ENCODE data around the gene LUZP4.
"Not testable (repeated sequence)": the region's sequence is repeated elsewhere in the genome, so short reads cannot be mapped to it uniquely, and the experiment has no call there.

Gene LUZP4

DNA sequence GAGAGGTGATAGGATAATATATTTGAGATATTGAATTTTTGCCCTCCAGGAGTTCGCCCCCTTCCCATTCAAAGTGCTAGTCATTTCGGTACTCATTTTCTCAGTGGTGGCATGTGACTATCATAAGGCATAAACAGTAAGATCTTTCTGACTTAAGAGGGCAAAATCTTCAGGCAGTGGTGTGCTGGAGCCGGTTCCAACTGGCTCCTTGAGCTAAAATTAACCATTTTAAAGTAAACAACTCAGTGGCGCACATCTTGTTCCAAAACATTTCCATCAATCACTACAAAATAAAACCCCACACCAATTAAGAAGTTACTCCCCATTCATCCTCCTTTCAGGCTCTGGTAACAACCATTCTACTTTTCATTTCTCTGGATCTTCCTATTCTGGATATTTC, 43.3 kb downstream of the LUZP4 start:
- 67% methylated on average over 3 to 4 of the region's 4 CpGs for WGBS, 2 experiments
- Histone ChIP-seq H3K27me3 (ENCODE audit: control insufficient read depth, insufficient read depth, low read length, poor library complexity, severe bottlenecking) (no peaks in the 10 kb centered on the region), H3K4me1 (ENCODE audit: control insufficient read depth, insufficient read depth, low read length) (no peaks in the 10 kb centered on the region), H3K27ac (ENCODE audit: insufficient read depth, low read depth, low read length, poor library complexity, severe bottlenecking) (no peak overlapping the region), H3K4me3 (ENCODE audit: insufficient read depth, low read depth, low read length) (no peak overlapping the region), H3K9me3 (ENCODE audit: control insufficient read depth, low read length) (no peaks in the 10 kb centered on the region), H3K36me3 (ENCODE audit: control insufficient read depth, insufficient read depth, low read length) (no peaks in the 10 kb centered on the region)

DNA sequence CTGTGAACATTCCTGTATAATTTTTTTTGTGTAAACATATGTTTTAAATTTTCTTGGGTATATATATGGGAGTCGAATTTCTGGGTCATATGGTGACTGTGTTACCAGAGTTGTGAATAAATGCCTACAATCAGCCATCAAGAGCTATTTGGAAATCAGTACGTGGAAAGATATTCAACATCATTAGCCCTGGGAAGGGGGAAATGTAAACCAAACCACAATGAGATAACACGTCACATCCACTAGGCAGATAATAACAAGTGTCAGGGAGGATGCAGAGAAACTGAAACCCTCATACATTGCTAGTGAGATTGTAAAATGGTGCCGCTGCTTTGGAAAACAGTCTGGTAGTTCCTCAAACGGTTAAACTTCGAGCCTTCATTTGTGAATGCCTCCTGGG, 43.9 kb downstream of the LUZP4 start:
- Histone ChIP-seq H3K4me1 (ENCODE audit: control insufficient read depth, insufficient read depth, low read length) (no peaks in the 10 kb centered on the region), H3K4me3 (ENCODE audit: insufficient read depth, low read depth, low read length) (no peak overlapping the region), H3K9me3 (ENCODE audit: control insufficient read depth, low read length) (no peaks in the 10 kb centered on the region), H3K36me3 (ENCODE audit: control insufficient read depth, insufficient read depth, low read length) (no peaks in the 10 kb centered on the region), H3K27me3 (ENCODE audit: control insufficient read depth, insufficient read depth, low read length, poor library complexity, severe bottlenecking) (no peaks in the 10 kb centered on the region), H3K27ac (ENCODE audit: insufficient read depth, low read depth, low read length, poor library complexity, severe bottlenecking) (no peak overlapping the region)
- WGBS, 2 experiments: 80 to 84% methylated on average over 1 to 6 of the region's 6 CpGs

DNA sequence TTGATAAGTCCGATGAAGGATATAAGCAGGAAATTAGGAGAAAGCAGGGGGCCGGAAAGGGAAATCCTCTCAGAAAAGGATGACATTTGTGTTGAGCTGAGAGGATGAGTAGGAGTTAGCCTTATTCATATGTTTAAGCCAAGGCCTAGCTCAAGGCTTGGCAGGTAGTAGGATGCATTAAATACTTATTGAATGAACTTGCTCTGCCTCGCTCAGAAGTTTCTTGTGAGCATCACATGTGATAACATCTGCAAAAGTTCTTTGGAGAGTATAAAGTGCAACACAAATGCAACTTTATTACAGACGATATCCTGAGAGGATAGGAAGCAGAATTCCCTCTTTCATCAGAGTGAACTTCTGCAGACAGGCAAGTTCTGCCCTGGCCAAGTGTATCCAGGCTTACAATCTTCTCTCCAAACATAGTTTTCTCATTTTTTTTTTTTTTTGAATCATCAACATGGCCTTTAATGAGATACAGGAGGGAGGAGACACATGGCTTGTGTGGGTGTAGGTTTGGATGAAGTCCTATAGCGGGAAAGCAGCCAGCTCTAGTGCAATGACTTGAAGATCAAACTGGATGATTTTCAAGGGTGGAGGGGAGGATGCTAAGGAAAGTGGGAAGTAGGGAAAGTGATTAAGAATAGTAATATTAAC, 48.1 kb downstream of the LUZP4 start:
- Histone ChIP-seq H3K4me3 (ENCODE audit: insufficient read depth, low read depth, low read length) (no peak overlapping the region), H3K4me1 (ENCODE audit: control insufficient read depth, insufficient read depth, low read length) (no peaks in the 10 kb centered on the region), H3K27ac (ENCODE audit: insufficient read depth, low read depth, low read length, poor library complexity, severe bottlenecking) (no peak overlapping the region), H3K9me3 (ENCODE audit: control insufficient read depth, low read length) (no peaks in the 10 kb centered on the region), H3K36me3 (ENCODE audit: control insufficient read depth, insufficient read depth, low read length) (no peaks in the 10 kb centered on the region), H3K27me3 (ENCODE audit: control insufficient read depth, insufficient read depth, low read length, poor library complexity, severe bottlenecking) (no peaks in the 10 kb centered on the region)
- 91 to 93% methylated on average over 5 of the region's 5 CpGs for WGBS, 2 experiments

DNA sequence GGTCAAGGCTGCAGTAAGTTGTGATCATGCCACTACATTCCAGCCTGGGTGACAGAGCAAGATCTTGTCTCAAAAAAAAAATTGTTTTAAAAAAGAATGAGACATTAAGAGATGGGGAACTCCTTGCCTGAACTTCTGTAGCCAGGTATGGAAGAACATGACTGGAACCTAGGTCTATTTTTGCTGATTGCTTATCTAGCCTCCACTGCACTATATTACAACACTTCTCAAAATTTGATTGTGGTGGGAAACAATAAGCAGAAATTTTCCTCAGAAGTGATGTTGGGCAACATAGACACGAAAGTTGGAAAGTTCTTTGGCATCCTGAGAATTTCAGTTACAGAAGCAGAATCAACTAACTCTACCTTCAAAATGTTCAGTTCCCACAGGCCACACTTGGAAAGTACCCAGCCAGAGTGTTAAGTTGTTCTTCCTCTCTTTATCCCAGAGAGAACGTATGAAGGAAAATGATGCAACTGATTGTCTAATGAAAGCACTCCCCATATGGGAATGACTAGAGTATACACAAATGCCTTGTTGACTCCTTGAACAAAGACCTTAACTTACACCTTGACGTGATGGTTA, 50.0 kb downstream of the LUZP4 start:
- WGBS, 2 experiments: 93 to 94% methylated on average over 3 of the region's 3 CpGs
- no peaks in the 10 kb centered on the region for H3K4me1 ChIP-seq (ENCODE audit: control insufficient read depth, insufficient read depth, low read length)
- no peaks in the 10 kb centered on the region for H3K27me3 ChIP-seq (ENCODE audit: control insufficient read depth, insufficient read depth, low read length, poor library complexity, severe bottlenecking)
- H3K4me3 ChIP-seq (ENCODE audit: insufficient read depth, low read depth, low read length): no peak overlapping the region
- H3K36me3 ChIP-seq (ENCODE audit: control insufficient read depth, insufficient read depth, low read length): no peaks in the 10 kb centered on the region
- H3K9me3 ChIP-seq (ENCODE audit: control insufficient read depth, low read length): no peaks in the 10 kb centered on the region
- no peak overlapping the region for H3K27ac ChIP-seq (ENCODE audit: insufficient read depth, low read depth, low read length, poor library complexity, severe bottlenecking)

DNA sequence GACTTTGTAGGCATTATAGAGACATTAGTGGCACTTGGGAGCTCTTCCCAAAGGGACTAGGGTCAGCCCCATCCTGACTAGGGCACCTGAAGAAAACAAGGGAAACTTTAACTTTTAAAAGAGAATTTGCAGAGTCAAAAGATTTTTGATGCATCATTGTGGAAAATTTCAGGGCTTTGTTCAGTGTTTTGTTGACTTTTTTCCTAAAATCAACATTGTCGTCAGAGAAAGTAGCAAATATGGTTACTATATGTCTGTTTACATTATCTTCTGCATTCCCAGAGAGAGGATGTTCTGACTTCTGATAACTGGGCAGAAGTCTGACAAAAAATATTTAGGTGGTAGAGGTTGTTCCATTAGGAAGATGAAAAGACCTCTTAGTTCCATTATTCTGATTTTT, 51.9 kb downstream of the LUZP4 start:
- Histone ChIP-seq H3K27me3 (ENCODE audit: control insufficient read depth, insufficient read depth, low read length, poor library complexity, severe bottlenecking) (no peaks in the 10 kb centered on the region), H3K36me3 (ENCODE audit: control insufficient read depth, insufficient read depth, low read length) (no peaks in the 10 kb centered on the region), H3K27ac (ENCODE audit: insufficient read depth, low read depth, low read length, poor library complexity, severe bottlenecking) (no peak overlapping the region), H3K9me3 (ENCODE audit: control insufficient read depth, low read length) (no peaks in the 10 kb centered on the region), H3K4me3 (ENCODE audit: insufficient read depth, low read depth, low read length) (no peak overlapping the region), H3K4me1 (ENCODE audit: control insufficient read depth, insufficient read depth, low read length) (peaks cover 6% of the 10 kb centered on the region)
- 100% methylated on average over 1 of the region's 1 CpG; no CpG with 5 or more reads in 1 of the 2 experiments for WGBS, 2 experiments

DNA sequence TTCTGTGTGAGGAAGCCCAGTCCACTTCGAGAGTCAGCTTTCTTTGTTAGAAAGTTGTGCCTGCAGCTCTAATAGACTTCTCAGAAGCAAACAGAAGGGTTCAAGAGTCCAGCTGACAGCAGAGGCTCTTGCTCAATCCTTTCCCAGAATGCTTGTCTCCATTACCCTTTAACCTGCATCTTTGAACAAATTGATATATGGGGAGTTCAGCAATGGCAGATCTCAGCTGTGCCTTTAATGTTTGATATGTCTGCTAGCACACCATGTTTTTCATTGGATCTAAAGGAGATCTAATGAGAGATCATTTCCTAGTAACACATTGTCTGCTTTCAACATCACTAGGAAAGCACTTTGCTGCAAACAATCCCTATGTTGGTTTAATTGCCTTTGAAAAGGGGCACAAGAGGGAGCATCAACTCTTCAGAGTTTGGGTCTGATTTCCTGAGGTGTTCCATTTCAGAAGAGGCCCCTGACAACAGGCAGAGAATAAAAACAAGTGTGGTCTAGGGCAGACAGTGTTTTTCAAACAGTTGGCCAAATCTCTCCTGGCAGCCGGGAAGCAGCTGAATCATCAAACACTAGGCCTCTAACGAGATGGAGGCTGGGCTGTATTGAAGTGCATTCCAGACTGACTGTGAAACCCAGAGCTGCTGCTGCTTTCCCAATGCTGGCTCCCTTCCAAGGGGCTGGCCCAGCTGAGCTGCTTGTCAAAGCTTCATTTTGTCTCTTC, 55.5 kb downstream of the LUZP4 start:
- Histone ChIP-seq H3K4me1 (ENCODE audit: control insufficient read depth, insufficient read depth, low read length) (peaks cover 6% of the 10 kb centered on the region), H3K27me3 (ENCODE audit: control insufficient read depth, insufficient read depth, low read length, poor library complexity, severe bottlenecking) (no peaks in the 10 kb centered on the region), H3K4me3 (ENCODE audit: insufficient read depth, low read depth, low read length) (no peak overlapping the region), H3K36me3 (ENCODE audit: control insufficient read depth, insufficient read depth, low read length) (no peaks in the 10 kb centered on the region), H3K27ac (ENCODE audit: insufficient read depth, low read depth, low read length, poor library complexity, severe bottlenecking) (peak overlapping the region; percentile 55), H3K9me3 (ENCODE audit: control insufficient read depth, low read length) (no peaks in the 10 kb centered on the region)
- WGBS, 2 experiments: 21 to 23% methylated on average over 3 of the region's 3 CpGs

DNA sequence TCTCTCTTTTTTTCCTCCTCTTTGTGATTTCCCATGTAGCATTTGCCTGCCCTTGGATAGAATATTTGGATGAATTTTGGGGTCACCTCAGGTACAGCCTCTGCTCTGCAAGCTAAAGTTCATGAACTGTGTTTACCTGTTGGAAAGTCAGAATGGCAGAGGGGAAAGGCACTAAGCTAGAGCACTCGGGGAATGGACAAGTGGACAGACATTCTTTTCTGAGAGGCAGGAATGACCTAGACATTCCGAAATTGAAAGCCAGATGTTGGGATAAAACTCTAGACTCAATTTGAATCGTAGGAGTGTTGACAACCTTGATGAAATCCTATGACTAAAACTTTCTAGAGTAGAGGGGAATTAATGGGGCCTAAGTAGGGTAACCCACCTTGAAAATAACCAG, 56.1 kb downstream of the LUZP4 start:
- H3K36me3 ChIP-seq (ENCODE audit: control insufficient read depth, insufficient read depth, low read length): no peaks in the 10 kb centered on the region
- H3K4me1 ChIP-seq (ENCODE audit: control insufficient read depth, insufficient read depth, low read length): peaks cover 6% of the 10 kb centered on the region
- H3K4me3 ChIP-seq (ENCODE audit: insufficient read depth, low read depth, low read length): no peak overlapping the region
- no peaks in the 10 kb centered on the region for H3K9me3 ChIP-seq (ENCODE audit: control insufficient read depth, low read length)
- H3K27me3 ChIP-seq (ENCODE audit: control insufficient read depth, insufficient read depth, low read length, poor library complexity, severe bottlenecking): no peaks in the 10 kb centered on the region
- H3K27ac ChIP-seq (ENCODE audit: insufficient read depth, low read depth, low read length, poor library complexity, severe bottlenecking): peak overlapping the region; percentile 55
- 48 to 57% methylated on average over 2 to 3 of the region's 3 CpGs for WGBS, 2 experiments

DNA sequence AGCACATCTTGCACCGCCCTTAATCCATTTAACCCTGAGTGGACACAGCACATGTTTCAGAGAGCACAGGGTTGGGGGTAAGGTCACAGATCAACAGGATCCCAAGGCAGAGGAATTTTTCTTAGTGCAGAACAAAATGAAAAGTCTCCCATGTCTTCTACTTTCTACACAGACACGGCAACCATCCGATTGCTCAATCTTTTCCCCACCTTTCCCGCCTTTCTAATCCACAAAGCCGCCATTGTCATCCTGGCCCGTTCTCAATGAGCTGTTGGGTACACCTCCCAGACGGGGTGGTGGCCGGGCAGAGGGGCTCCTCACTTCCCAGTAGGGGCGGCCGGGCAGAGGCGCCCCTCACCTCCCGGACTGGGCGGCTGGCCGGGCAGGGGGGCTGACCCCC, 57.2 kb downstream of the LUZP4 start:
- not testable (repeated sequence) for H3K27me3 ChIP-seq (ENCODE audit: control insufficient read depth, insufficient read depth, low read length, poor library complexity, severe bottlenecking); H3K27ac ChIP-seq (ENCODE audit: insufficient read depth, low read depth, low read length, poor library complexity, severe bottlenecking); H3K36me3 ChIP-seq (ENCODE audit: control insufficient read depth, insufficient read depth, low read length); H3K9me3 ChIP-seq (ENCODE audit: control insufficient read depth, low read length); H3K4me3 ChIP-seq (ENCODE audit: insufficient read depth, low read depth, low read length); H3K4me1 ChIP-seq (ENCODE audit: control insufficient read depth, insufficient read depth, low read length)
- WGBS, 2 experiments: 77 to 93% methylated on average over 3 to 5 of the region's 14 CpGs

DNA sequence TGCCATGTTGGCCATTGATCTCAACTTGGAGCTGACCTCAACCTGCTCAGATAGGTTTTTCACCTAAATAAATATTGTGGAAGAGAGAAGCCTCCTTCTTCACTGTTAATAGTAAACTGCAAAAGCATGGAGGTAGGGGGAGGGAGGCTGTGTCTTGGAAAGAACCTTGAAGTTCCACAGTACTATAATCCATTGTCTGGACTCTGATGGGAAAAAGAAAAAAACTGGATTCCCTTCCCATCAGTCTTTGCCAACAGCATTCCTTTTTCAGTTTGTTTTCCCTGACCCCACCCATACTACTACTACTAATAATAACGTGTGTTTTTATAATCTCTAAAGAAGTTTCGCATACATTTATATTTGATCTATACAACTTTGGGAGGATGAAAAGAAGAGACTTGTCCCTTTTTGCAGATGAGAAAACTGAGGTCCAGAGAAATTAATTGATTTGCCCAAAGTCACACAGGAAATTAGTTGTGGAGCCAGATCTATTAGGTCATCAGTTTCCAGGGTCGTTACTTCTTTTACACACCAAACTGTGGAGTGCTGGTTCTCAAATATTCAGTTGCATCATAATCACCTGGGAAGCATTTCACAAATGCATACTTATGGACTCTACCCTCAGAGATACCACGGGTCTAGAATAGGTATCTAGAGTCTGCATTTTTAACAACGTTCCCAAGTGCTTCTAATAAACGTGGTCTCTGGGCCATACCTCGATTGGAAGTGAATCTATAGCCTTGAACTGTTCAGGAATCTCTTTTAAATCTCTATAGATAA, 59.1 kb downstream of the LUZP4 start:
- Histone ChIP-seq H3K27ac (ENCODE audit: insufficient read depth, low read depth, low read length, poor library complexity, severe bottlenecking) (no peak overlapping the region), H3K4me3 (ENCODE audit: insufficient read depth, low read depth, low read length) (no peak overlapping the region), H3K9me3 (ENCODE audit: control insufficient read depth, low read length) (no peaks in the 10 kb centered on the region), H3K36me3 (ENCODE audit: control insufficient read depth, insufficient read depth, low read length) (no peaks in the 10 kb centered on the region), H3K27me3 (ENCODE audit: control insufficient read depth, insufficient read depth, low read length, poor library complexity, severe bottlenecking) (no peaks in the 10 kb centered on the region), H3K4me1 (ENCODE audit: control insufficient read depth, insufficient read depth, low read length) (peaks cover 6% of the 10 kb centered on the region)
- WGBS, 2 experiments: 97 to 98% methylated on average over 5 of the region's 7 CpGs

All from ectodermal cell (in vitro differentiated cells).